Neural cell (in vitro differentiated cells): ENCODE results near the gene CNTNAP2.

Source experiments
- EP300 ChIP-seq: fragments of 450-650 bp; conservative IDR thresholded peaks from 2 replicates; pipeline ENCODE4 v1.6.1; 2014; ENCODE audit warnings: antibody characterized with exemption, mild to moderate bottlenecking, moderate library complexity; ENCODE audit not compliant: poor library complexity, severe bottlenecking
- EZH2 ChIP-seq: fragments of 200-600, 300-800 bp; shearing (Covaris generic), sonication (generic); IDR thresholded peaks from 2 replicates; pipeline ENCODE4 v1.6.1; 2014; ENCODE audit warnings: antibody characterized with exemption, low read length, borderline replicate concordance, mild to moderate bottlenecking; ENCODE audit not compliant: insufficient read depth, poor library complexity, severe bottlenecking
- POLR2AphosphoS5 ChIP-seq: IDR thresholded peaks from 2 replicates; pipeline ENCODE4 v1.6.1; 2012
- SMC3 ChIP-seq: fragments of 450-650 bp; conservative IDR thresholded peaks from 2 replicates; pipeline ENCODE4 v1.6.1; 2014; ENCODE audit warnings: antibody characterized with exemption, mild to moderate bottlenecking, moderate library complexity; ENCODE audit not compliant: poor library complexity
- TF ChIP-seq, protein P1 (sequence below): fragments of 450-650 bp; IDR thresholded peaks from 2 replicates; pipeline ENCODE4 v1.5.1; 2014; ENCODE audit warnings: antibody characterized with exemption, mild to moderate bottlenecking, moderate library complexity; ENCODE audit not compliant: poor library complexity, severe bottlenecking

DNA sequence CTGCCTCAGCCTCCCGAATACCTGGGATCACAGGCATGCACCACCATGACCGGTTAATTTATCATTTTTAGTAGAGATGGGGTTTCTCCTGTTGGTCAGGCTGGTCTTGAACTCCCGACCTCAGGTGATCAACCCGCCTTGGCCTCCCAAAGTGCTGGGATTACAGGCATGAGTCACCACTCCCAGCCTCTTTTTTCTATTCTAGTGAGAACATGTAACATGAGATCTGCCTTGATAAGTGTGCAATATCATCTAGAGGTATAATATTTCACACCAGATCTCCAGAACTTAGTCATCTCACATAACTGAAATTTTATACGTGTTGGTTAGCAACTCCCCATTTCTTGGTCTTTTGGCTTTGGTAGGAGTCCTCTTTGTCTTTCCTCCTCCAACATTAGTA, 656.9 kb downstream of the CNTNAP2 start:
- TF ChIP-seq POLR2AphosphoS5 (no peak), EP300 (no peak), EZH2 (no peak), SMC3 (no peak)
- TF ChIP-seq, protein P1, sequence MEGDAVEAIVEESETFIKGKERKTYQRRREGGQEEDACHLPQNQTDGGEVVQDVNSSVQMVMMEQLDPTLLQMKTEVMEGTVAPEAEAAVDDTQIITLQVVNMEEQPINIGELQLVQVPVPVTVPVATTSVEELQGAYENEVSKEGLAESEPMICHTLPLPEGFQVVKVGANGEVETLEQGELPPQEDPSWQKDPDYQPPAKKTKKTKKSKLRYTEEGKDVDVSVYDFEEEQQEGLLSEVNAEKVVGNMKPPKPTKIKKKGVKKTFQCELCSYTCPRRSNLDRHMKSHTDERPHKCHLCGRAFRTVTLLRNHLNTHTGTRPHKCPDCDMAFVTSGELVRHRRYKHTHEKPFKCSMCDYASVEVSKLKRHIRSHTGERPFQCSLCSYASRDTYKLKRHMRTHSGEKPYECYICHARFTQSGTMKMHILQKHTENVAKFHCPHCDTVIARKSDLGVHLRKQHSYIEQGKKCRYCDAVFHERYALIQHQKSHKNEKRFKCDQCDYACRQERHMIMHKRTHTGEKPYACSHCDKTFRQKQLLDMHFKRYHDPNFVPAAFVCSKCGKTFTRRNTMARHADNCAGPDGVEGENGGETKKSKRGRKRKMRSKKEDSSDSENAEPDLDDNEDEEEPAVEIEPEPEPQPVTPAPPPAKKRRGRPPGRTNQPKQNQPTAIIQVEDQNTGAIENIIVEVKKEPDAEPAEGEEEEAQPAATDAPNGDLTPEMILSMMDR = no peak
